NCI-H1417 treated with DMSO at 0.1 percent for 48 hours (cell line): ENCODE data around the gene RPS6KA2.
"Not testable (repeated sequence)": the region's sequence is repeated elsewhere in the genome, so short reads cannot be mapped to it uniquely, and the experiment has no call there.

Experiments
- DNase-seq: peaks from one replicate; lab custom pipeline; 2025; lab: John Stamatoyannopoulos, UW

The RPS6KA2 gene

DNA sequence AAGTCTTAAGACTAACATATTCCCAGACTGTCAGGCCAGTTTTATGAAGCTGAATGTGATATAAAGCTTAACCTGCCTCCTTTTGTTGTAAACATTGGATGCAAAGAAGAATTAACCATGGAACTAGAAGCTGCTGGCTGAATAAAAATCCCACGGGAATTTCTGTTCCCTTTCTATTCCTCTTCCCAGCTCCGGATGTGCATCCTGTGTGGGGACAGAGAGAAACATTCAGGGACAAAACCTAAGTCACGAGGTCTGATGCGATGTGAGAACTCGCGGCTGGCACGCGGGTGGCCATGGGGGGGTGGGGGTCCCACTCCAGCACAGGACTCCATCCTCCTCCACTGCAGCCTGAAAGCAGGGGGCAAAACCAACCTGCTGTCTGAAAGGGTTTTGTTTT lies 72.7 kb downstream of the RPS6KA2 start:
- no peak for DNase-seq

DNA sequence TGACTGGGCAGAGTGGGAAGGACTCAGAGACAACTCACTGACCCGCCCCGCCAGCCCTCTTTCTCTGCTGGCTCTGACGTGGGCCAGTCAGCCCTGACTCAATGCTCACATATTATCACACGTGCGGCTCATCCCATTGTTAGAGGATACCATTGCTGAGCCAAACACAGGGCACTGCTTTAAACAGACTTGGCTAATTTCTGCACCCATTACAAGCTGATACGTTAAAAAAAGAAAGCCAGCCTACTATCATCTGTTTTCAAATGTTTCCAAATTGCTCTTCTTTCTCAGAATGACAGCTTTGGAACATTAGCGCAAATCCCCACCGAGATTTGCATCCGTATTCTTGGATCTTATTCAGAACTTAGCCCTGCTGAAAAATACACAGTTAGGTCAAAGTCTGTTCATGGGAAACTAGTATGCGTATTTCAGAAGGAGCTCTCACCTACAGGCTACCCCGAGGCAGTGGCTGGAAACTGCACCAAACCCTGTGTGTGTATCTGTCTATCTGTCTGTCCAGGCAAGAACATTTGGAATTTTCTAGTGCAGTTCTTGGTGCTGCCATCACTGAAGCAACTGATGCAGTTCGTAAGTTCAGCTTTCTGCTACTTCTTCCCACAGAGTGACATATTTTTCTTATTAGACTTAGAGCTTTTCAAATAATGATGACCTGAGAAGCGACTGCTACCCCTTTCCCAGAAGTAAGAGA lies 73.3 kb downstream of the RPS6KA2 start:
- no peak for DNase-seq

DNA sequence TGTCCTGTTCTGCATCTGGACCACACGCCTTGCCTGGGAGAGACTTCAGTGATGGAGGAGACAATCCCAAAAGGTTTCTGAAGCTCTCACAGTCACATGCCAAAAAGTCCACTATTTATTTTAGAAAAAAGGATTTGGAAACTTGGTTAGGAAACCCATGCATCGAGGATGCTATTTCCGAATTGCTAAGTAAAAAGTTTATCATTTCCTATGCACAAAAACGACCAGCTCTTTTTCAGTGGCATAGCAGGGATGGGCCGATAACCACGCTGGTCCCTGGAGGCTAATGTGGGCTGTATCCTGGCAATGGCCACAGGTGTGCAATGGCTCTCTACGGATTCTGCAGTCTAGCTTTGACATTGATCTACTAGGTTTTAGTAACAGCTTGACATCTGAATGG lies 74.5 kb downstream of the RPS6KA2 start:
- no peak for DNase-seq

DNA sequence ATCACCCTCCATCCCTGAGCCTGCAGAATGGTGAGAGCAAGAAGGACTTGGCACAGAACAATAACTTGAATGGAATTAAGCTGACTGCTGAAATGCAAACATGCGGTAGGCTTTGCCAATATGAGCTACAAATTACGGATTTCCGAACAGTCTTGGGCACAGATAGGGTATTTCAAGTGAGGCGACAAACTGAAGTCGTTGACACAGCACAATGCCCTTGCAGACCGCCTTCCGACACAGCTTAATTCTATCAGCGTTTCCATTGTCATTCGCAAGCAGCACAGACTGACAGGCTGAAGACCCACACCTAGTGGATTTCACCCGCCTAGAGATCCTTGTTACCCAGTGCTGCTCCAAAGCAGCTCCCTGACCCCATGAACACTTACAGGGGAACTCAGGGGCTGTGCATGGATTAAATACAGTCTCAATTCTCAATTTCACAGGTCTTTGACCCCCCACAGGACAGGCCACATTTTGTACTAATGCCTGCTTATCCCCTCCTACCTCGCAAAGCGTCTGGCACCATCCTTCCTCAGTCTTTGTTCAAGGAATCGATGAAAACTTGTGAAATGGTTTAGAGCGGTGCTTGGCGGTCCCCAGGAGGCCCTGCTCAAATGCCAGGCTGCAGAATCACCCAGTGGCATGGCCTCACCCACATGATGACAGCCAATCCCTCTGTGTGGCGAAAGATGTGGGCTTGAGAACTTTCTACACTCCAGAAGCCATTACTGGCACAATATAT lies 75.1 kb downstream of the RPS6KA2 start:
- DNase-seq, result no peak

DNA sequence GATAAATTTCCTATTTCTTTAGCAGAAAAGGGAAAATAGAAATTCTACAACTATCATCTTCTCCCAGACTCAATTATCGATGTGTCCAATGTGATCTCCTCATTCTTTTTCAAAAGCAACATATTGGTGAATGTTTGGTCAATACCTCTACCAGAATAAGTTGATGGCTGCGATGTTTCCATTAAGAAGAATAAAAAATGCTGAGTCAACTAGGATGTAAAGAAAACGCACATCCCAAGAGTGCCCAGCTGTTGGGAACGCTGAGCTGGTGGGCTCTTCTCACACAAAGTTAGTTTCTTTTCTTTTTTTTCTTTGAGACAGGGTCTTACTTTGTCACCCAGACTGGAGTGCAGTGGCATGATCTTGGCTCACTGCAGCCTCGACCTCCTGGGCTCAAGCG lies 80.4 kb downstream of the RPS6KA2 start:
- no peak for DNase-seq

DNA sequence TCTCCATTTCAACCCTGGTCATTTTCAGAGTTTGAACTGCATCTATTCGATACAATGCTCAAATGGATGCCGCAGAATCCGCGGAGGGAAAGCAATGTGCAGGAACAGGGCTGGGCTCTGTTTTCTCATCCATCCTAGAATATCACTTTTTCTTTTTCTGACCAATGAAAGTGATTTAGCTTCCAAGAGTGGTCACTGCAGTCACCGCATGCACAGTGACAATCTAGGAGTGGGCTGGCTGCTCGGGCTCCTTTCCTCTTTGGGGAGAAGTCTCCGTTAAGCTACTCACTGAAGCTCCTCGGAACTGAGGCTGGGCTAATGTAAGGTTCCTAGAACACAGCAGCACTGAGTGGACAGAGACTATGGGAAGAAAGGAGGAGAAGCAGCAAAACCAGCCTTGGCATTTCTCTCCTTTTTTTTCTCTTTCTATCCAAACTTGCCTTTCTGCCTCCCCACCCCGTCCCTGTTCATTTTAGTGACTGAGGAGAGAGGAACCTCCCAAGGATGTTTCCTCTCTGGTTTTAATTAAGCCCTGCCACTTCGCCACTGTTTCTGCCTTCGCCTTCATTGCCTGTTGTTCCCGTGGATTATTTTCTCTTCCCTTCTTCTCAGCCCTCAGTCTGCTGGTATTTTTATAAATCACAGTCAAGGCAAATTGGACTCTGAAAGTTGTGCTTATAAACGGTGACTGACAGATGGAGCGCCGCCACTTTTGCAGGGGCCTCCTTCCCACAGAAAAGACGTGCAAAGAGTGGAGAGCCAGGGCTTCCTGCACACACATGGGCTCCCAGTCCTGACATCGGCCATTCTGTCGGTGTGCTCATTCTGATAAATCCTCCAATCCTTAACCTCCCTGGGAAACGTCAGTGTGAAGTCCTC lies 81.7 kb downstream of the RPS6KA2 start:
- no peak for DNase-seq

DNA sequence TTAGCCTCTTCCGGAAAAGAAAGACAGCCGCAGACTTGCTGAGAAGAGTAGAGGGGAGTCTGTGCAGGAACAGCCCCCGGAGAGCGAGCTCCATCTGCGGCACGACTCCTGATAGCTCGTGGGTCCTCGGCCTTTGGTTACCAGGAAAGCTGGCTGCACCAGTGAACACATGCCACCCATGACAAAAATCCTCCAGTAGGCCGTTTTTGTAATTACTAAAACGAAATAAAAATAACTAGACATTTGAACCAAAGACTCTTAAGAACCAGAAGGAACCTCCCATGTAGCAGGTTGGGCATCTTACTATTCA lies 82.8 kb downstream of the RPS6KA2 start:
- DNase-seq, result no peak

DNA sequence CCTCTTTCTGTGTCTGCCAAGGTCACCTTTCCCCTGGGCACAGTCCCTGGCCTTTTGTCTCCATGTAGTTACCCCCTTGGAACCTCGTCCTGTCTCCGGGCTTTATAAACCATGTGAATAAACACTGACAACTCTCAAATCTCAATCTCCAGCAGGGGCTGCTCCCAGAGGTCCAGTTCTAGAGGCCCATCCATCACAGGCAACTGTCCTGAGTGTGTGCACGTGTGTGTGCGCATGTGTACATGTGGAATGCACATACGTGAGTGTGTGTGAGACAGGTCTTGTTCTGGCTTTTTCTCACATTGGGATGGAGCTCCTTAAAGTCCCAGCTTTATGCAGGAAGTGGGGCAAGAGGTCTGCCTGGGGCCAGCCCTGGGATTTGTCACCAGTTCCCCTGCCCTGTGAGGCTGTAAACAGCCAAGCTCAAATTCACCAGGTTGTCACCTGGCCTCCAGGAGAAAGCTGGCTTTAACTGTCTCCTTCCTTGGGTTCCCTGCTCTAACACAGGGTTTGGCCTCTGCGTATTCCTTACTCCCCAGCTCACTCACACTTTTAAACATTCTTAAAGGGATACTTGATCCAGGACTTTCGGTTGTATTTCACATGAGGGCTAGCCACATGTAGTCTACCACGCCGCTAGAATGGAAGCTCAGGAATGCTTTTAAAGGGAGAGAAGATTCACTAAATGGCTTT lies 83.3 kb downstream of the RPS6KA2 start:
- no peak for DNase-seq

DNA sequence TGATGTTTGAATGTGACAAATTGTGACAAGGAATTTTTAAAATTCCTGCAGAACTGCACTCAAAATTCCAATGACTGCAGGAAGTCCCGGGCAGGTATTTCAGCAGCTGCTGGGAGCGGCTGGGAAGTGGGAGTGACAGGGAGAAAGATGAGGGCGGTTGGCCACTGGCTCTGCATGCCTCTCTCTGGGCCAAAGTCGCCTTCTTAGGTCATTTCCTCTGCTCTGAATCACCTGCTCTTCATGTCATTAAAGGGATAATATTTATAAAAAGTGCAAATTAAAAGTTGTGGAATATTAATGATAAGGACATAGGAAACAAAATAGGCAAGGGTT lies 84.5 kb downstream of the RPS6KA2 start:
- no peak for DNase-seq

DNA sequence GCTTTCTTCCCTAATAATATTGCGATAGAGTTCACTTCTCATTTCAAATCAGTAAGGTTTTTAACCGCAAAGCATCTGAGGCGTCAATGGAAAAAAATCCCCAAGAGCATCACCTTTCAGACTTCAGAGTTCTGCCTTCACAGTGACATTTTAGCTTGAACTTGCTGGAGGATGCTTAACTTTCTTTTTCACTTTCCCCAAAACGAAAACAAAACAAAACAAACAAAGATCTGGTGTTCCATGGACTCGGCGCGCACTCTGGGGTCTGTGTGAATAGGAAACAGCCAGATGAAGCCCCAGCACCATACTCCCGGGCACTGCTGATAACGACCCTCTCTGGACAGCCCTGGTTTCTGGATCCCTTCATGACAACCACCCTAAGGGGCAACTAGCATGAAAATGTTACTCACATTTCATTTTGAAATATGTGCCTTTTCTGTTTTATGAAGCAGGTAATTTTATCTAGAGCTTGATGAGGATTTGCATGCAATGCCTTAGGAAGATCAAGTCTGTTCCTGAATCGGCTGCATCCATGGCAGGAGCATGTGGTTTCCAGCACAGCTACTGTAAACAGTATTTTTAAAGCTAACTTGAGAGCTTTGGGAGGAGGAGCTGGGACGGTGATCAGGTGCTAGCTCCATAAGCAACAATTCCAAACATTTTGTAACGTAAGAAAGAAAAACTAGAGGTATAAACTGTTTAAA lies 85.0 kb downstream of the RPS6KA2 start:
- DNase-seq, result no peak

DNA sequence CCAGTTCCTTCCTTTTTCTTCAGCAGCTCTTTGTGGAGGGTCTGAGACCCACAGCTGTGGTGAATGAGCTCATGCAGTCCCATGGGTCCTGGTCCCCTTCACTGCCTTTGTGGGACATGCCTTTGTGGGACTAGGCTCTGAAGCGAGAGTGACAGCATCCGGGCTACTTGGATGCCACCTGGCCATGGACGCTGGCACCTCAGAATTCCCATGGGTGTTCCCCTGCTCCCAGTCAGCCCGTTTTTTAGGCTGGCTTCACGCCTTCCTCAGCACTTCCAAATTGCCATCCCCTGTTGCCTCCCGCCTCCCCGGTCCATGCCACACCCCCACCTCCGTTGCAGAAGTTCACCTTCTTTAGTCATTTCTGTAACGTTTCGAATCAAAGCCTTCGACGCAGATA lies 85.7 kb downstream of the RPS6KA2 start:
- DNase-seq, result no peak

DNA sequence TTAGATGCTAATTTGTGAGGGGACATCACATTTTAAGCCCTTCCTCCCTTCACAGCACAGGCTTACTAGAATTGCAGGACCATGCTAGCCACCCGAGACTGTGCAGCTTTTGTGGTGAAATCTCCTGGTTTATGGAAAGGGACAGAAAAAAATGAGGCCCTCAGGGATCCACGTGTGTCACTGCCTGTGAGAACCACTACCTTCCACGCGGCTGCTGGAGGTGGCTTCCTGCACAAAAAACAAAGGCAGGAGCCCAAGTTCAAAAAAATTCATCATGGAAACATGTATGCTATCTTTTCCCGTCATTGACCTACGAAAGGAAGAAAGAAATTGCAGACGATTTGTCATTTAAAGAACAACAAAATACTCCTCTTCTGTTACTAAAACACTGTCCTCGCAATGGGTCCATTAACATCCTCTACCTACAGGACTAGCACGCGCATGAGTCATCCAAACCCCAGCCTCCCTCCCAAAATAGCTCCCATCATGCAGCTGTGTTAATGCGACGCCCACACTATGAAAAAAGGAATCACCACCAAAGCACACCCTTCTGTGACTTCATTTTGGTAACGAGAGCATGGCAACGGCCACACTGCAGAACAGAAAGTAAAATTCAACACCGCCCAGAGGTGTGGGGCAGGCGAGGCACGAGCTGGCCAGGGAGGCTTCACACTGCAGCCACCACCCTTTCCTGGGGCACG lies 86.3 kb downstream of the RPS6KA2 start:
- DNase-seq, result no peak

DNA sequence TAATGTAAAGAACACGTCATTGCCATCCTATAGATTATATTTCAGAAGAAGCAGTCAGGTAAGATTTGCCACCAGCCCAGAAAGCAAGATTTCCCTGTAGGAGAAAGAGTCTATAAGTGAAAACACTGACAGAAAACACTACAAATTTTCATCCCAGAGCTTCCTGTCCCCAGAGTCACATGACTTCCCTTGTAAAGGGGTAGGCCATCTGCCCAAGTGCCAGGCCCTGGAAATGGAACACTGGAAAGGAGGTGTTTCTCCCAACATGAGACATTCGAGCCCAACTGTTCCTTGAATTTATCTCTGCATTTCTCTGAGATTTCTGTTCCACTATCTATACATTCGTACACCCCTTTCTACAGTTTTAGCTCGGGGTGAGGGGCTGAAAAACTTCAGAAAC lies 87.5 kb downstream of the RPS6KA2 start:
- DNase-seq, result no peak

DNA sequence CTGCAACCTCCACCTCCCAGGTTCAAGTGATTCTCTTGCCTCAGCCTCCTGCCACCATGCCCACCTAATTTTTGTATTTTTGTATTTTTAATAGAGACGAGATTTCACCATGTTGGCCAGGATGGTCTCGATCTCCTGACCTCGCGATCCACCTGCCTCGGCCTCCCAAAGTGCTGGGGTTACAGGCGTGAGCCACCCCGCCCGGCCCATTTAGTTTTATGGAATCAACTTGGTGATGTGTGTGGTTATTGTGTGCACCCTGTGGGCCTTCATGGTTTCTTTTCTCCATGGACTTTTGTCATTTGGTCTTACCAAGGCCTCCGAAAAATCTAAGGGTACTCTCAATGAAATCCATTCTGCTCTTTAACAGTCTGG lies 88.1 kb downstream of the RPS6KA2 start:
- DNase-seq, result not testable (repeated sequence)

DNA sequence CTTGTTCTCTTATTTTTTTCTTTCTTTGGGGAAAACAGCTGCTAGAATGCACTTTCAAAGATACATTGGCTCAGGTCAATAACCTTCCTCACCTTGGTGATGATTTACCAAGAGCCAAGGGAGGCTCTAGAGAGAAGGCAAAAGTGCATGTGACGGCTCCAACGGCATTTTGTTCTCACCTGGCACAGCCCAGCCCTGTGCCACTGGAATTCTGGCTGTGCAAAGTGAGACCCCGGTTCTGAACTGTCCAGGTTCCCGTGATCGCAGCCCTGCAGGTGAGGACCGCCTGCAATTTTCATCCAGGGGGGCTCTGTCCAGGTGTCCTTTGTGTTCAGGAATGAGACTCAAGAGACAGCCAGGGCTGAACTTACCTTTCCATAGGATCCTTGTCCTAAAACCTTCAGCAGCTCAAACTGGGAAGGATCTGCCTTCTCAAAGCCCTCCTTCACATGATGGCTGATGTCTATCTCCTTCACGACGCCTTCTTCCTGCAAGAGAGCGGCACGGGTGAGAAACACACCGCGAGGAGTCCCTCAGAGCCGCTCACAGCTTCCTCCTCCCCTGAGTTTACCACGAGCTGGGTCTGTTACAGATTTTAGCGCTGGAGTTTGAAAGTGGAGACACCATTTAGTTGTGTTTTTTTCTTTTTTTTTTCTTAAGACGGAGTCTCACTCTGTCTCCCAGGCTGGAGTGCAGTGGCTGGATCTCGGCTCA lies 88.6 kb downstream of the RPS6KA2 start:
- no peak for DNase-seq

DNA sequence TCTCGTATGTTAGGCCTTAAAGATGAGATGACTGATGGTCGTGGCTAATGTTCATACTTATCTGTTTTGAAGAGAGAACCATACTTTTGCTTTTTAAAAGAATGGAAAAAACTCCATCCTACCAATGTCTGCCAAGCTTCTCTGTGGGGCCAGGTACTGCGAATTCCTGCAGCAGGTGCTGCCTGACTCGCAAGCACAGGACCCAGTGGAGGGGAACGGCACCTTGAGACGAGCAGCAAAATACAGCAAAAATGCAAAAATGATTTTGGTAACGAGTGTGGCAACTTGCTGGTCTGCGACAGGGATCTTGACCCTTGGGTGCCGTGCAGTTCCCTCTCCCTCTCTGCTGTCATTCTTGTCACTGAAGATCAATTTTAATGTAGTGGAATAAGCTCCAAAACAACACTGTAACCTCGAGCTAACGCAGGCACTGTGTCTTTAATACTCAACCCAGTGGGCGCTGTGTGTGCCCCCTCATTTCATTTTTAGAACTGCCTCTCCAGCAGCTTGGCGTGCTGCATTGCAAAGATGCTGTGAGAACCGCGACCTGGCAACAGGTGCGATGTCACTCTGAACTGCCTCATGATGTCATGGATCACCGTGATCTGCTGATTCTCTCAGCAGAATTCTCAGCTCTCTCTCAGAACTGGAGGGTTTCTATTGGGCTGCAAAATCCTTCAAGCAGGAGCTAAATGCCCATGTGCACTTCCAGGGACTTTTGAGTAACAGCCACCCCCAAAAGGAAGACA lies 92.2 kb downstream of the RPS6KA2 start:
- no peak for DNase-seq

DNA sequence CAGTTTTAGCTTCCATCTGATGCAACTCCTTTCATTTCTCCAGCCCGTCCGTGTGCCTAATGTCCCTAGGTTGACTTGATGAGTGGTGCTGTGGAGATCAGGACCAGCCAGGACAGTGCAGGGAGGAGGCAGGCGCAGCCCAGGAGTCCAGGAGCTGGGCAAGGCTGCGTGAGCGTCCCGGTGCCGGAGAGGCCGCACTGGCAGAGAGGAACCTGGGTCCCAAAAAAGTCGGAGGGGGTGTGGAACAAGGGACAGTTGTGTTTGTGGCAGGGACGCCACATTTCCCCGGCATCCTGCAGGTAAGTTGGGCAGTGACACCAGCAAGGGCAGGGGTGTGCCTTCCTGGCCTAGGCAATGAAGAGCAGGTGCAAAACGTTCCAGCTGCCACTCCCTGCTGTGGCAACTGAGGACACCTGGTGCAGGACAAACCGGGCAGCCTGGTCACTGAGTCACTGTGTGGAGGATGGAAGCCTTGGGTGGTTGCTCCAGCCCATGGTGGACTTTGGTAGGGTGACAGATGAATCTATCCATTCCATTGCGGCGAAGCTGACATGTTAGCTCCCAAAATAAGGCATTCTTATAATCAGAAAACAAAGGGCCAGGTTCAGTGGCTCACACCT lies 93.7 kb downstream of the RPS6KA2 start:
- DNase-seq, result no peak

DNA sequence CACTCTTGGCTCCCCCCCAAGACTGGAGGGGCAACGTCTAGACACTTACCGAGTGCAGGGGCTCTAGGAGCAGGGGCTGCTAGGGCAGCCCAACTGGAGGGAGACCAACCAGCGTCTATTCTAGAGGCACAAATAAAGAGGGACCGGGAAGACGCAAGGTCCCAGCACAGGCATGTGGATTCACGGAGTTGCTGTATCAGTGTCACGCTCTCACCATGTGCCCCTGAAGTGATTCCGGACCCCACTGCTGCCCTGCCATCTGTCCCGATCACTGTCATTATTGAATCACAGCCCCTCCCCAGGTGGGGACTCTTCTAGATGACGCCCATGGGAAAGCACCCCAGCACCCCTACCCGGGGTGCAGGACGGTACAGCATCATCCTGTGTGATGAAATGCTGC lies 94.7 kb downstream of the RPS6KA2 start:
- no peak for DNase-seq
